Pancreas (tissue), 10 donors: ENCODE measurements around the gene DCTN2. TPM values are rescaled to one million over a fixed set of nuclear protein-coding genes. Genes with fewer than 3 reads are reported as not detected.

Source experiments
- ATAC-seq, 4 donors: fragments of 200-7000 bp; cut with Tn5 transposase; one replicate each; pipeline versions ENCODE4 v1.8.0 to v1.9.1; 2020; ENCODE audit warnings: mild to moderate bottlenecking in 4 of 4, moderate library complexity in 4 of 4
- DNase-seq, 6 donors: peaks; one replicate each; pipeline ENCODE4 v3.0.0-alpha.2; 2020
- FAIRE-seq: peaks from 2 replicates; lab custom pipeline; 2012; peaks lifted over from hg19 to GRCh38; lab: Jason Lieb, UNC
- H3K27ac ChIP-seq, 4 donors: fragments of 200-600 bp; sonication (generic); 1 replicate in 3 of 4; 2 replicates in 1 of 4; pipeline versions ENCODE4 v1.5.0 to v1.8.0; 2020
- H3K27me3 ChIP-seq, 4 donors: fragments of 200-600 bp; one replicate each; pipeline ENCODE4 v1.8.0; 2021
- H3K36me3 ChIP-seq, 3 donors: fragments of 200-600 bp; sonication (generic) in 1 of 3; one replicate each; pipeline versions ENCODE4 v1.5.0 to v1.8.0; 2020 to 2021
- H3K4me1 ChIP-seq, 3 donors: fragments of 200-600 bp; one replicate each; pipeline ENCODE4 v1.8.0; 2021
- H3K4me3 ChIP-seq, 4 donors: fragments of 200-600 bp; sonication (generic) in 2 of 4; one replicate each; pipeline versions ENCODE4 v1.5.0 to v1.8.0; 2020 to 2021
- H3K9me3 ChIP-seq, 4 donors: fragments of 200-600 bp; one replicate each; pipeline ENCODE4 v1.8.0; 2021
- CTCF ChIP-seq, 4 donors: fragments of 200-600 bp; sonication (generic) in 3 of 4; IDR thresholded peaks; one replicate each; pipeline versions ENCODE4 v1.5.0 to v1.8.0; 2021; ENCODE audit warnings: antibody characterized with exemption in 4 of 4
- WGBS, 2 donors: extraction: QIAGEN DNeasy Blood & Tissue Kit; methylation state at CpG; one replicate each; pipeline ENCODE4 v1.1.7; 2013; 5-methylcytosine and 5-hydroxymethylcytosine counted together
- intact Hi-C, 3 donors: fragments of 100-400 bp; cut with DNase I; formaldehyde crosslinking; loops; one replicate each; pipeline versions ENCODE4 v1.11.1 to v1.14.2; 2022
- polyA plus RNA-seq, 2 donors: library from polyadenylated mRNA; stranded (reverse); fragments of 200-250 nt; gene quantifications; one replicate each; pipeline ENCODE4 v1.2.3, GENCODE V29; 2013
- total RNA-seq, 6 donors: library from RNA; stranded (reverse); fragmentation: NEBNext Ultra II Directional in 4 of 6; extraction: Animal tissue kit (Norgen Biotek cat#: 25700) in 4 of 6; gene quantifications; one replicate each; pipeline versions ENCODE4 v1.2.1 to v1.2.4, GENCODE V29; 2021 to 2023
- donor health status: healthy with polysubstance abuse.
- donor health status: DM: no; HTN: no; CAD: no; lungs with moderate emphysema.
- donor health status: DM: no; HTN: no; CAD: no.
- donor health status: control.
- donor health status: control.
- donor health status: Bipolar disorder and iron deficiency.
- donor health status: DM: yes; HTN: yes; CAD: no.
- donor health status: DM: no; HTN: no; CAD: no.
- donor health status: DM: no; HTN: no; CAD: no.
- donor health status: DM: yes; HTN: yes; CAD: no.

Gene DCTN2
- total and polyA plus RNA-seq, 8 donors, result 54.9 to 117 (median 64.4) TPM

- no peak for TF ChIP-seq CTCF (IDR thresholded peaks at IDR 0.05)
- Histone ChIP-seq H3K9me3 (no peaks in the 10 kb centered on the region), H3K4me3 (no peak overlapping the region), H3K4me1 (peaks cover 0 to 12% (median 5%) of the 10 kb centered on the region in 3 donors), H3K27me3 (no peaks in the 10 kb centered on the region), H3K27ac (no peak overlapping the region), H3K36me3 (no peaks in the 10 kb centered on the region)
- 41 to 51% methylated on average over 2 of the region's 2 CpGs for WGBS, 2 donors
- DNase-seq (no peak), ATAC-seq (no peak), FAIRE-seq (no peak)
- intact Hi-C loops, result no loop called here
Measured at GRCh38 chr12:57548488-57548887, 1.5 kb upstream of the DCTN2 start.

DNA sequence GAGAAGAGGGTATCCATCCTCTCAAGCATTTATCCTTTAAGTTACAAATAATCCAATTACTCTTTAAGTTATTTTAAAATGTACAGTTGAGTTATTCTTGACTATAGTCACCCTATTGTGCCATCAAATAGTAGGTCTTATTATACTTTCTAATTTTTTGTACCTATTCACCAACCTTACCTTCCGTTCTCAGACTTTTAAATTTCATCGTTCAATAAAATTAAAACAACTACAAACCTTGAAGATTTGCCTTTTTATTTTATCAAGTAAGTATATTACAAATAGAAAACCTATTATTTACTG, 972 bp upstream of the DCTN2 start:
- intact Hi-C loops, result no loop called here
- FAIRE-seq (no peak), ATAC-seq (no peak), DNase-seq (no peak)
- Histone ChIP-seq H3K4me1 (peaks cover 0 to 12% (median 5%) of the 10 kb centered on the region in 3 donors), H3K27me3 (no peaks in the 10 kb centered on the region), H3K4me3 (no peak overlapping the region), H3K9me3 (no peaks in the 10 kb centered on the region), H3K36me3 (no peaks in the 10 kb centered on the region), H3K27ac (no peak overlapping the region)
- TF ChIP-seq CTCF (IDR thresholded peaks at IDR 0.05), result no peak
- WGBS, 2 donors, result 90 to 96% methylated on average over 2 of the region's 2 CpGs

- Histone ChIP-seq H3K4me3 (peak overlapping the region in 2 of 4 donors; percentile 94 to 98), H3K9me3 (no peaks in the 10 kb centered on the region), H3K27me3 (no peaks in the 10 kb centered on the region), H3K36me3 (no peaks in the 10 kb centered on the region), H3K27ac (no peak overlapping the region), H3K4me1 (peaks cover 0 to 12% (median 5%) of the 10 kb centered on the region in 3 donors)
- intact Hi-C loops, result no loop called here
- 19 to 20% methylated on average over 9 of the region's 9 CpGs for WGBS, 2 donors
- ATAC-seq, result no peak
- TF ChIP-seq CTCF (IDR thresholded peaks at IDR 0.05), result no peak
- peak; percentile 69 for FAIRE-seq
- no peak for DNase-seq
Measured at GRCh38 chr12:57547288-57548012, 458 bp upstream of the DCTN2 start.

GRCh38 chr12:57545809-57546437, 1.1 kb downstream of the DCTN2 start:
- WGBS, 2 donors, result 38 to 39% methylated on average over 15 of the region's 15 CpGs
- Histone ChIP-seq H3K27ac (peak overlapping the region; percentile 57 to 78 (median 76)), H3K27me3 (no peaks in the 10 kb centered on the region), H3K4me1 (peaks cover 0 to 12% (median 5%) of the 10 kb centered on the region in 3 donors), H3K36me3 (peaks cover 0 to 5% (median 0%) of the 10 kb centered on the region in 3 donors), H3K4me3 (peak overlapping the region; percentile 85 to 98 (median 95)), H3K9me3 (no peaks in the 10 kb centered on the region)
- intact Hi-C loops, result no loop called here
- no peak for FAIRE-seq
- peak; percentile 20 to 42 (median 32) for ATAC-seq
- DNase-seq, result peak in 2 of 6 donors; percentile 18 to 32
- TF ChIP-seq CTCF (IDR thresholded peaks at IDR 0.05), result no peak

- Histone ChIP-seq H3K4me3 (no peak overlapping the region), H3K36me3 (peaks cover 0 to 6% (median 3%) of the 10 kb centered on the region in 3 donors), H3K27ac (no peak overlapping the region), H3K27me3 (no peaks in the 10 kb centered on the region), H3K9me3 (no peaks in the 10 kb centered on the region), H3K4me1 (peaks cover 0 to 12% (median 5%) of the 10 kb centered on the region in 3 donors)
- intact Hi-C loops, result no loop called here
- no peak for TF ChIP-seq CTCF (IDR thresholded peaks at IDR 0.05)
- 81 to 86% methylated on average over 2 of the region's 2 CpGs for WGBS, 2 donors
- DNase-seq (no peak), ATAC-seq (no peak), FAIRE-seq (no peak)
Measured at GRCh38 chr12:57543581-57543980, 3.4 kb downstream of the DCTN2 start.
